ENCODE measurements around the gene CD14.
"Not testable (repeated sequence)": the region's sequence is repeated elsewhere in the genome, so short reads cannot be mapped to it uniquely, and the experiment has no call there.

The CD14 gene

GRCh38 chr5:140631036-140631417 lies 1.9 kb downstream of the CD14 start:
- Histone ChIP-seq H3K4me3 (ENCODE audit: low read length) (no peak overlapping the region), H3K9me3 (ENCODE audit: low read length) (peaks cover 6% of the 10 kb centered on the region), H3K27me3 (ENCODE audit: insufficient read depth, low read length) (no peaks in the 10 kb centered on the region), H2AFZ (ENCODE audit: low read depth, low read length) (no peak overlapping the region), H3K36me3 (ENCODE audit: insufficient read depth, low read length) (no peaks in the 10 kb centered on the region), H3K4me1 (ENCODE audit: insufficient read depth, low read length) (no peaks in the 10 kb centered on the region)

GRCh38 chr5:140630292-140631035 lies 2.5 kb downstream of the CD14 start:
- no peak overlapping the region for H2AFZ ChIP-seq (ENCODE audit: low read depth, low read length)
- no peak overlapping the region for H3K4me3 ChIP-seq (ENCODE audit: low read length)
- H3K9me3 ChIP-seq (ENCODE audit: low read length): peaks cover 6% of the 10 kb centered on the region
- H3K27me3 ChIP-seq (ENCODE audit: insufficient read depth, low read length): no peaks in the 10 kb centered on the region
- H3K36me3 ChIP-seq (ENCODE audit: insufficient read depth, low read length): no peaks in the 10 kb centered on the region
- no peaks in the 10 kb centered on the region for H3K4me1 ChIP-seq (ENCODE audit: insufficient read depth, low read length)

- no peaks in the 10 kb centered on the region for H3K27me3 ChIP-seq (ENCODE audit: insufficient read depth, low read length)
- H3K36me3 ChIP-seq (ENCODE audit: insufficient read depth, low read length): no peaks in the 10 kb centered on the region
- H3K4me3 ChIP-seq (ENCODE audit: low read length): no peak overlapping the region
- no peak overlapping the region for H2AFZ ChIP-seq (ENCODE audit: low read depth, low read length)
- H3K9me3 ChIP-seq (ENCODE audit: low read length): peaks cover 6% of the 10 kb centered on the region
- H3K4me1 ChIP-seq (ENCODE audit: insufficient read depth, low read length): no peaks in the 10 kb centered on the region
Measured at GRCh38 chr5:140628711-140629110, 4.3 kb downstream of the CD14 start.

- Histone ChIP-seq H3K4me1 (ENCODE audit: insufficient read depth, low read length) (no peaks in the 10 kb centered on the region), H3K4me3 (ENCODE audit: low read length) (no peak overlapping the region), H3K36me3 (ENCODE audit: insufficient read depth, low read length) (no peaks in the 10 kb centered on the region), H3K9me3 (ENCODE audit: low read length) (peaks cover 6% of the 10 kb centered on the region), H2AFZ (ENCODE audit: low read depth, low read length) (no peak overlapping the region), H3K27me3 (ENCODE audit: insufficient read depth, low read length) (no peaks in the 10 kb centered on the region)
Measured at GRCh38 chr5:140627972-140628371, 5.0 kb downstream of the CD14 start.

DNA sequence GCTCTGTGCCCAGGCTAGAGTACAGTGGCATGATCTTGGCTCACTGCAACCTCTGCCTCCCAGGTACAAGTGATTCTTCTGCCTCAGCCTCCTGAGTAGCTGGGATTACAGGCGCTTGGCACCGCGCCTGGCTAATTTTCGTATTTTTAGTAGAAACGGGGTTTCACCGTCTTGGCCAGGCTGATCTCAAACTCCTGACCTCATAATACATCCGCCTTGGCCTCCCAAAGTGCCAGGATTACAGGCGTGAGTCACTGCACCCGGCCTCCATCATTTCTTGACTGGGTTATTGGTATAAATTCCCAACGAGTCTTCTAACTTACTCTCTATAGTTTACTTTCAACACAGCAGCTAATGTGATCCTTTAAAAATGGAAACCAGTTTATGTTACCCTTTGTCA lies 8.1 kb downstream of the CD14 start:
- not testable (repeated sequence) for H3K36me3 ChIP-seq (ENCODE audit: insufficient read depth, low read length); H3K27me3 ChIP-seq (ENCODE audit: insufficient read depth, low read length); H3K9me3 ChIP-seq (ENCODE audit: low read length); H3K4me3 ChIP-seq (ENCODE audit: low read length); H2AFZ ChIP-seq (ENCODE audit: low read depth, low read length); H3K4me1 ChIP-seq (ENCODE audit: insufficient read depth, low read length)

- not testable (repeated sequence) for H3K27me3 ChIP-seq (ENCODE audit: insufficient read depth, low read length); H3K4me1 ChIP-seq (ENCODE audit: insufficient read depth, low read length); H3K4me3 ChIP-seq (ENCODE audit: low read length); H2AFZ ChIP-seq (ENCODE audit: low read depth, low read length); H3K9me3 ChIP-seq (ENCODE audit: low read length); H3K36me3 ChIP-seq (ENCODE audit: insufficient read depth, low read length)
Measured at GRCh38 chr5:140623061-140623460, 9.9 kb downstream of the CD14 start.

- Histone ChIP-seq H3K4me3 (ENCODE audit: low read length) (no peak overlapping the region), H3K36me3 (ENCODE audit: insufficient read depth, low read length) (no peaks in the 10 kb centered on the region), H2AFZ (ENCODE audit: low read depth, low read length) (no peak overlapping the region), H3K9me3 (ENCODE audit: low read length) (no peaks in the 10 kb centered on the region), H3K4me1 (ENCODE audit: insufficient read depth, low read length) (no peaks in the 10 kb centered on the region), H3K27me3 (ENCODE audit: insufficient read depth, low read length) (no peaks in the 10 kb centered on the region)
Measured at GRCh38 chr5:140622301-140622700, 10.7 kb downstream of the CD14 start.

GRCh38 chr5:140611020-140611521 lies 21.9 kb downstream of the CD14 start:
- Histone ChIP-seq H3K27me3 (ENCODE audit: insufficient read depth, low read length) (no peaks in the 10 kb centered on the region), H3K9me3 (ENCODE audit: low read length) (no peaks in the 10 kb centered on the region), H2AFZ (ENCODE audit: low read depth, low read length) (peak overlapping the region; percentile 59), H3K36me3 (ENCODE audit: insufficient read depth, low read length) (no peaks in the 10 kb centered on the region), H3K4me1 (ENCODE audit: insufficient read depth, low read length) (peaks cover 11% of the 10 kb centered on the region), H3K4me3 (ENCODE audit: low read length) (no peak overlapping the region)

DNA sequence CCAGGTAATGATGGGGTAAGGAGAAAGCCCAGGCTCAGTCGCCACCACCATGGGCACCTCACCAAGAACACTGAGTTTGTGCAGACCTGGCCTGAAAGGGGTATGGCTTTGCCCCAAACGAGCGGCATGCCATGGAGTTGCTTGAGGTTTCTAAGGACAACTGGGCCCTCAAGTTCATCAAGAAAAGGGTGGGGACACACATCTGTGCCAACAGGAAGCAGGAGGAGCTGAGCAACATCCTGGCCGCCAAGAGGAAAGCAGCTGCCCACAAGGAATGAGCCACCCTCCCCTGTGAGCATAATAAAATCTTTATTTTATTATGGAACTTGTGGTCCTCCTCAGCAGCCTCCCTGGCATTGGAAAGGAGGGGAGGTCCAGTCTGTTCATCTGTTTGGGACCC lies 23.8 kb downstream of the CD14 start:
- Histone ChIP-seq H3K4me1 (ENCODE audit: insufficient read depth, low read length) (peaks cover 11% of the 10 kb centered on the region), H3K4me3 (ENCODE audit: low read length) (no peak overlapping the region), H3K27me3 (ENCODE audit: insufficient read depth, low read length) (no peaks in the 10 kb centered on the region), H2AFZ (ENCODE audit: low read depth, low read length) (no peak overlapping the region), H3K9me3 (ENCODE audit: low read length) (no peaks in the 10 kb centered on the region), H3K36me3 (ENCODE audit: insufficient read depth, low read length) (no peaks in the 10 kb centered on the region)

- Histone ChIP-seq H3K4me3 (ENCODE audit: low read length) (no peak overlapping the region), H2AFZ (ENCODE audit: low read depth, low read length) (no peak overlapping the region), H3K36me3 (ENCODE audit: insufficient read depth, low read length) (no peaks in the 10 kb centered on the region)
Measured at GRCh38 chr5:140608722-140609121, 24.3 kb downstream of the CD14 start.

DNA sequence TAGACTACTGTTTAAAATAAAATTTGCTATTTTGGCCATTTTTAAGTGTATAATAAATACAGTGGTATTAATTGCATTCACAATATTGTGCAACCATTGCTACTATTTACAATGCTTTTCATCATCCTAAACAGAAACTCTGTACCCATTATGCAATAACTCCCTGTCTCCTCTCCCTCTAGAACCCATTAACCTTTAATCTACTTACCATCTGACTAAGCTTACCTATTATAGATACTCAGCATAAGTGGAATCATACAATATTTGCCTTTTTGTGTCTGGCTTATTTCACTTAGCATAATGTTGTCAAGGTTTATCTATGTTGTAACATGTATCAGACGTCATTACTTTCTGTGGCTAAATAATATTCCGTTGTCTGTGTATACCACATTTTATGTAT lies 25.9 kb downstream of the CD14 start:
- no peaks in the 10 kb centered on the region for H3K36me3 ChIP-seq (ENCODE audit: insufficient read depth, low read length)
- no peak overlapping the region for H3K4me3 ChIP-seq (ENCODE audit: low read length)
- H3K27me3 ChIP-seq (ENCODE audit: insufficient read depth, low read length): no peaks in the 10 kb centered on the region
- H3K9me3 ChIP-seq (ENCODE audit: low read length): no peaks in the 10 kb centered on the region
- H2AFZ ChIP-seq (ENCODE audit: low read depth, low read length): no peak overlapping the region
- peaks cover 11% of the 10 kb centered on the region for H3K4me1 ChIP-seq (ENCODE audit: insufficient read depth, low read length)

More at GRCh38 chr5:140608722-140609121, 24.3 kb downstream of the CD14 start:
- no peaks in the 10 kb centered on the region for H3K9me3 ChIP-seq (ENCODE audit: low read length)
- peaks cover 11% of the 10 kb centered on the region for H3K4me1 ChIP-seq (ENCODE audit: insufficient read depth, low read length)
- H3K27me3 ChIP-seq (ENCODE audit: insufficient read depth, low read length): no peaks in the 10 kb centered on the region

DNA sequence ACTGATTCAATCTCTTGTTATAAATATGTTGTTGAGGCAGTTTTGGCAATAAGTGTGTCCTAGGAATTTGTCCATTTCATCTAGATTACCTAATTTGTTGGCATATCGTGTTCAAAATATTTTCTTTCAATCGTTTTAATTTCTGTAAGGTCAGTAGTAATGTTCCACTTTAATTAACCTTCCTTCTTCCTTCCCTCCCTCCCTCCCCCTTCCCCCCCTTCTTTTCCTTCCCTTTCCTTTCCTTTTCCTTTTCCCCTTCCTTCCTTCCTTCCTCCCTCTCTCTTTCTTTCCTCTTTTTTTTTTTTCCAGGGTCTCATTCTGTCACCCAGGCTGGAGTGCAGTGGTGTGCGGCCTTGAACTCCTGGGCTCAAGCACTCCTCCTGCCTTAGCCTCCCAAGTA lies 27.1 kb downstream of the CD14 start:
- no peak overlapping the region for H3K4me3 ChIP-seq (ENCODE audit: low read length)
- peaks cover under 1% of the 10 kb centered on the region for H3K4me1 ChIP-seq (ENCODE audit: insufficient read depth, low read length)
- no peaks in the 10 kb centered on the region for H3K27me3 ChIP-seq (ENCODE audit: insufficient read depth, low read length)
- no peaks in the 10 kb centered on the region for H3K36me3 ChIP-seq (ENCODE audit: insufficient read depth, low read length)
- no peak overlapping the region for H2AFZ ChIP-seq (ENCODE audit: low read depth, low read length)
- H3K9me3 ChIP-seq (ENCODE audit: low read length): no peaks in the 10 kb centered on the region

GRCh38 chr5:140603734-140604133 lies 29.2 kb downstream of the CD14 start:
- no peak overlapping the region for H2AFZ ChIP-seq (ENCODE audit: low read depth, low read length)
- no peaks in the 10 kb centered on the region for H3K36me3 ChIP-seq (ENCODE audit: insufficient read depth, low read length)
- H3K9me3 ChIP-seq (ENCODE audit: low read length): no peaks in the 10 kb centered on the region
- no peaks in the 10 kb centered on the region for H3K27me3 ChIP-seq (ENCODE audit: insufficient read depth, low read length)
- no peaks in the 10 kb centered on the region for H3K4me1 ChIP-seq (ENCODE audit: insufficient read depth, low read length)
- no peak overlapping the region for H3K4me3 ChIP-seq (ENCODE audit: low read length)

DNA sequence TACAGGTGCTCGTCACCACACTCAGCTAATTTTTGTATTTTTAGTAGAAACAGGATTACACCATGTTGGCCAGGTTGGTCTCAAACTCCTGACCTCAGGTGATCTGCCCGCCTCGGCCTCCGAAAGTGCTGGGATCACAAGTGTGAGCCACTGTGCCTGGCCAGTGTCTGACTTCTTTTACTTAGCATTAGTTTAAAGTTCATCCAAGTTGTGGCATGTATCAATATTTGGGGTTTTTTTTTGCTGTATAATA lies 29.6 kb downstream of the CD14 start:
- not testable (repeated sequence) for H3K27me3 ChIP-seq (ENCODE audit: insufficient read depth, low read length); H3K4me1 ChIP-seq (ENCODE audit: insufficient read depth, low read length); H3K36me3 ChIP-seq (ENCODE audit: insufficient read depth, low read length); H2AFZ ChIP-seq (ENCODE audit: low read depth, low read length); H3K9me3 ChIP-seq (ENCODE audit: low read length); H3K4me3 ChIP-seq (ENCODE audit: low read length)
